Activated effector memory CD4-positive, alpha-beta T cell treated with anti-CD3 and anti-CD28 coated beads, Interleukin-2, amount 50 U/mL, for 16 hours (primary cell): ENCODE data around the gene AGAP2.
"Not testable (repeated sequence)": the region's sequence is repeated elsewhere in the genome, so short reads cannot be mapped to it uniquely, and the experiment has no call there.

ENCODE experiments used
- DNase-seq: peaks from one replicate; pipeline ENCODE4 v3.0.0-alpha.2; 2020

The AGAP2 gene

GRCh38 chr12:57735198-57735855 lies 3.2 kb downstream of the AGAP2 start:
- DNase-seq: no peak

GRCh38 chr12:57734591-57734990 lies 4.0 kb downstream of the AGAP2 start:
- DNase-seq: no peak

GRCh38 chr12:57733928-57734327 lies 4.6 kb downstream of the AGAP2 start:
- no peak for DNase-seq

- peak; percentile 48 for DNase-seq
These were observed 5.6 kb downstream of the AGAP2 start for GRCh38 chr12:57732726-57733593.

- DNase-seq: peak; percentile 48
These were observed 6.3 kb downstream of the AGAP2 start for GRCh38 chr12:57732270-57732669.

GRCh38 chr12:57731411-57732080 lies 7.0 kb downstream of the AGAP2 start:
- no peak for DNase-seq

GRCh38 chr12:57730336-57731067 lies 8.0 kb downstream of the AGAP2 start:
- DNase-seq: no peak

GRCh38 chr12:57729321-57729844 lies 9.2 kb downstream of the AGAP2 start:
- DNase-seq: no peak

GRCh38 chr12:57727758-57728395 lies 10.7 kb downstream of the AGAP2 start:
- no peak for DNase-seq

- DNase-seq: no peak
These were observed 11.4 kb downstream of the AGAP2 start for GRCh38 chr12:57726884-57727757.

- DNase-seq: no peak
These were observed 12.2 kb downstream of the AGAP2 start for GRCh38 chr12:57726151-57726883.

GRCh38 chr12:57725851-57726150 lies 12.7 kb downstream of the AGAP2 start:
- DNase-seq: no peak

GRCh38 chr12:57724936-57725740 lies 13.4 kb downstream of the AGAP2 start:
- no peak for DNase-seq

- DNase-seq: no peak
These were observed 14.3 kb downstream of the AGAP2 start for GRCh38 chr12:57724003-57724935.

- DNase-seq: no peak
These were observed 14.9 kb downstream of the AGAP2 start for GRCh38 chr12:57723630-57723962.

GRCh38 chr12:57722716-57723629 lies 15.6 kb downstream of the AGAP2 start:
- DNase-seq: no peak

GRCh38 chr12:57721846-57722608 lies 16.5 kb downstream of the AGAP2 start:
- DNase-seq: not testable (repeated sequence)
